K562 (cell line): Measurements from ENCODE around the gene SYTL2. TPM values are rescaled to one million over a fixed set of nuclear protein-coding genes. Genes with fewer than 3 reads are reported as not detected.

ENCODE experiments used
- CREB1 ChIP-seq, 2 experiments: sonication (generic) in 1 of 2; formaldehyde crosslinking in 1 of 2; IDR thresholded peaks; 2 replicates each; pipeline versions ENCODE4 v1.6.1 to v1.8.0; 2012 to 2022; ENCODE audit warnings: inconsistent platforms in 1 of 2, mild to moderate bottlenecking in 1 of 2, missing genetic modification reagents in 1 of 2, moderate library complexity in 1 of 2
- DIDO1 ChIP-seq: fragments of 450-650 bp; IDR thresholded peaks from 2 replicates; pipeline ENCODE4 v1.6.1; 2016; ENCODE audit warnings: low read depth, missing biosample characterization, missing genetic modification characterization
- HOXB6 ChIP-seq: fragments of 250-450 bp; sonication (Bioruptor Pico); IDR thresholded peaks from 2 replicates; pipeline ENCODE4 v1.5.1; 2022; ENCODE audit warnings: mild to moderate bottlenecking, borderline replicate concordance
- MBD2 ChIP-seq: sonication (generic); IDR thresholded peaks from 2 replicates; pipeline ENCODE4 v1.6.1; 2016; ENCODE audit warnings: low read depth, borderline replicate concordance
- NRF1 ChIP-seq, 2 experiments: fragments of 450-650 bp; IDR thresholded peaks in 1 of 2; conservative IDR thresholded peaks in 1 of 2; 2 replicates each; pipeline ENCODE4 v1.6.1; 2014; ENCODE audit warnings: mild to moderate bottlenecking in 2 of 2
- PHB2 ChIP-seq: fragments of 450-650 bp; IDR thresholded peaks from 2 replicates; pipeline ENCODE4 v1.6.1; 2017; ENCODE audit warnings: low read depth
- RBM15 ChIP-seq: fragments of 200-400 bp; formaldehyde crosslinking; IDR thresholded peaks from 2 replicates; pipeline ENCODE4 v1.6.1; 2018; ENCODE audit warnings: mild to moderate bottlenecking, low read length, moderate library complexity; ENCODE audit not compliant: insufficient read depth
- TAF1 ChIP-seq: IDR thresholded peaks from 2 replicates; pipeline ENCODE4 v1.6.1; 2011; ENCODE audit warnings: mild to moderate bottlenecking, low read length, moderate library complexity; ENCODE audit not compliant: insufficient read depth, control insufficient read depth, severe bottlenecking; ENCODE audit errors: extremely low read depth
- TAF7 ChIP-seq: fragments of 450-650 bp; IDR thresholded peaks from 2 replicates; pipeline ENCODE4 v1.6.1; 2016; ENCODE audit warnings: missing genetic modification characterization, missing compliant biosample characterization
- TAF9B ChIP-seq: fragments of 450-650 bp; IDR thresholded peaks from 2 replicates; pipeline ENCODE4 v1.6.1; 2018; ENCODE audit warnings: mild to moderate bottlenecking; ENCODE audit not compliant: partially characterized antibody
- TBL1XR1 ChIP-seq, 2 experiments: IDR thresholded peaks; 2 replicates each; pipeline ENCODE4 v1.6.1; 2012; ENCODE audit warnings: improper control_type of control experiment in 2 of 2, low read length in 2 of 2, mild to moderate bottlenecking in 1 of 2
- ZNF165 ChIP-seq: fragments of 250-450 bp; sonication (Bioruptor Pico); IDR thresholded peaks from 2 replicates; pipeline ENCODE4 v1.4.0; 2020; ENCODE audit warnings: borderline replicate concordance
- ZNF41 ChIP-seq: fragments of 250-450 bp; sonication (Bioruptor Pico); conservative IDR thresholded peaks from 2 replicates; pipeline ENCODE4 v1.4.0; 2020; ENCODE audit warnings: mild to moderate bottlenecking
- ZNF445 ChIP-seq: fragments of 250-450 bp; sonication (Bioruptor Pico); IDR thresholded peaks from 2 replicates; pipeline ENCODE4 v1.4.0; 2020; ENCODE audit warnings: low read depth, mild to moderate bottlenecking, moderate library complexity
- ZNF584 ChIP-seq: fragments of 200-800 bp; sonication (Bioruptor generic); IDR thresholded peaks from 2 replicates; pipeline ENCODE4 v1.6.1; 2016; ENCODE audit warnings: low read depth, mild to moderate bottlenecking, missing genetic modification characterization, missing compliant biosample characterization
- ZNF589 ChIP-seq: fragments of 200-800 bp; sonication (Bioruptor generic); IDR thresholded peaks from 2 replicates; pipeline ENCODE4 v1.6.1; 2016; ENCODE audit warnings: low read depth, missing genetic modification characterization, missing compliant biosample characterization
- ZNF764 ChIP-seq: fragments of 250-450 bp; sonication (Bioruptor Pico); IDR thresholded peaks from 2 replicates; pipeline ENCODE4 v1.4.0; 2020; ENCODE audit warnings: low read depth, mild to moderate bottlenecking, moderate library complexity
- polyA plus RNA-seq, 8 experiments: library from polyadenylated mRNA; depleted of rRNA in 4 of 8; stranded (reverse) in 5 of 8; unstranded in 3 of 8; fragments of >200 nt; fragmentation: Nextera tagmentation in 2 of 8; fragmentation: Illumina TruSeq in 1 of 8; extraction: Ambion mirVana in 2 of 8; extraction: Trizol in 1 of 8; gene quantifications; 2 replicates each; pipeline versions ENCODE4 v1.2.1 to v1.2.3, GENCODE V29; 2011 to 2014; ENCODE audit warnings: inconsistent platforms in 1 of 8, missing spikeins in 1 of 8
- total RNA-seq, 7 experiments: library from RNA; depleted of rRNA in 6 of 7; stranded (reverse); fragments of >200 nt in 6 of 7; fragmentation: Illumina TruSeq in 2 of 7; extraction: Trizol in 2 of 7; gene quantifications; 2 replicates each; pipeline versions ENCODE4 v1.2.1 to v1.2.3, GENCODE V29; 2011 to 2021; ENCODE audit warnings: low replicate concordance in 1 of 7
- TF ChIP-seq, protein P1 (sequence below): IDR thresholded peaks from 2 replicates; pipeline ENCODE4 v1.6.1; 2012; ENCODE audit warnings: low read depth, low read length, improper control_type of control experiment, borderline replicate concordance
- TF ChIP-seq, protein P2 (sequence below): fragments of 450-650 bp; IDR thresholded peaks from 2 replicates; pipeline ENCODE4 v1.7.1; 2018; ENCODE audit warnings: mild to moderate bottlenecking, low read depth; ENCODE audit not compliant: partially characterized antibody
- TF ChIP-seq, protein P3 (sequence below): IDR thresholded peaks from 2 replicates; pipeline ENCODE4 v1.6.1; 2016; ENCODE audit warnings: missing genetic modification characterization, missing compliant biosample characterization

SYTL2 gene
- total and polyA plus RNA-seq, 9 of the 15 experiments (the other 6 are each of a cell fraction or from before 2014, with no cell fraction given): 0.05 to 0.57 (median 0.35) TPM

DNA sequence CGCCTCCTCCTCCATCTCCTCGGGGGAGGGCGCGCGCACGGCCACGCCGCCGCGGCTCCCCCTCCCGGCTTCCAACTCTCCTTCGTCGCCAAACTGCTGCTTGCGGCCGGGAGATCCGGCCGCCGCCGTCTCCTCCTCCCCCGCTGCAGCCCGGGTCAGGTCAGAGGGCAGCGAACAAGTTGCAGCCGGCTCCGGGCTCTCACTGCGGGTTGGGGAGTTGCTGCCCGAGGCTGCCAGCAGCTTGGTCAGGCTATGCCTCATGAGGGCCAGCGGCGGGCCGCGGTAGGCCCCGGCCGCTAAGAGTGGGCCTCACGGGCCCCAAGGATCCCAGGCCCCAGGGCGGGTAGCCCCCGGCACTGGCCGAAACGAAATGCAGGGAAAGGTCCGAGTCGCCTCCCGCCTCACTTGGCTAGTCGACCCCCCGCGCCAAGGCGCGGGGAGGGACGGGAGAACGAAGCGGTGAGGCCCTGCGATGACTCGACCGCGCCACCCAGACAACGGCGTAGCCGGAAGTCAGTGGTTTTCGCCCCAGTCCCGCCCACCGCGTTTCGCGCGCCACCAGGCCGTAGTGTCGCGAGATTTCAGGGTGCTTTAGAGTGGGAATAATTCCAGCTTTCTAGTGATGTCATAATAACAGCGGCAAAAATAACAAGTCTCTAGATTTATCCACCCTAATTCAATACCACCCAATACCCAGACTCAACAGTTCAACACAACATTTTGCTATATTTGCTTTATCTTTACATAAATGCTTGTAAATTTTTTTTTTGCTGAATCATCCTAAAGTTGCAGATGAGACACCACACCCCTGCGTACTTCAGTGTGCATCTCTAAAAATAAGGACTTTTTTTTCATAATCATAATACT is 146.1 kb downstream of the SYTL2 start, which contains the start of gene CREBZF (continued):
- TF ChIP-seq, protein P1, sequence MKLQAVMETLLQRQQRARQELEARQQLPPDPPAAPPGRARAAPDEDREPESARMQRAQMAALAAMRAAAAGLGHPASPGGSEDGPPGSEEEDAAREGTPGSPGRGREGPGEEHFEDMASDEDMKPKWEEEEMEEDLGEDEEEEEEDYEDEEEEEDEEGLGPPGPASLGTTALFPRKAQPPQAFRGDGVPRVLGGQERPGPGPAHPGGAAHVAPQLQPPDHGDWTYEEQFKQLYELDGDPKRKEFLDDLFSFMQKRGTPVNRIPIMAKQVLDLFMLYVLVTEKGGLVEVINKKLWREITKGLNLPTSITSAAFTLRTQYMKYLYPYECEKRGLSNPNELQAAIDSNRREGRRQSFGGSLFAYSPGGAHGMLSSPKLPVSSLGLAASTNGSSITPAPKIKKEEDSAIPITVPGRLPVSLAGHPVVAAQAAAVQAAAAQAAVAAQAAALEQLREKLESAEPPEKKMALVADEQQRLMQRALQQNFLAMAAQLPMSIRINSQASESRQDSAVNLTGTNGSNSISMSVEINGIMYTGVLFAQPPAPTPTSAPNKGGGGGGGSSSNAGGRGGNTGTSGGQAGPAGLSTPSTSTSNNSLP: no peak
- TF ChIP-seq RBM15 (no peak), NRF1 (conservative IDR thresholded peaks at IDR 0.05 in 1 of 2, IDR thresholded peaks at IDR 0.05 in 1 of 2) (peak; percentile 60 to 65), TBL1XR1 (IDR thresholded peaks at IDR 0.05; ENCODE audit: low read length in 2 of 2) (no peak; a peak in 1 of 4 replicates), TAF1 (peak; percentile 69), TAF7 (tag) (peak; percentile 65; the same call in 1 of the 2 replicates), ZNF165 (CRISPR knock-in tag) (no peak), MBD2 (peak; percentile 77), TAF9B (peak; percentile 74), ZNF41 (CRISPR knock-in tag) (no peak), ZNF584 (CRISPR knock-in tag) (peak; percentile 56; the same call in 1 of the 2 replicates), ZNF445 (no peak), CREB1 (IDR thresholded peaks at IDR 0.05) (peak; percentile 55; the same call in 1 of the 2 replicates), CREB1 (CRISPR knock-in tag; IDR thresholded peaks at IDR 0.05) (no peak), PHB2 (no peak), ZNF764 (CRISPR knock-in tag) (no peak), DIDO1 (tag) (no peak), HOXB6 (CRISPR knock-in tag) (no peak), ZNF589 (CRISPR knock-in tag) (no peak)
- TF ChIP-seq, protein P2, sequence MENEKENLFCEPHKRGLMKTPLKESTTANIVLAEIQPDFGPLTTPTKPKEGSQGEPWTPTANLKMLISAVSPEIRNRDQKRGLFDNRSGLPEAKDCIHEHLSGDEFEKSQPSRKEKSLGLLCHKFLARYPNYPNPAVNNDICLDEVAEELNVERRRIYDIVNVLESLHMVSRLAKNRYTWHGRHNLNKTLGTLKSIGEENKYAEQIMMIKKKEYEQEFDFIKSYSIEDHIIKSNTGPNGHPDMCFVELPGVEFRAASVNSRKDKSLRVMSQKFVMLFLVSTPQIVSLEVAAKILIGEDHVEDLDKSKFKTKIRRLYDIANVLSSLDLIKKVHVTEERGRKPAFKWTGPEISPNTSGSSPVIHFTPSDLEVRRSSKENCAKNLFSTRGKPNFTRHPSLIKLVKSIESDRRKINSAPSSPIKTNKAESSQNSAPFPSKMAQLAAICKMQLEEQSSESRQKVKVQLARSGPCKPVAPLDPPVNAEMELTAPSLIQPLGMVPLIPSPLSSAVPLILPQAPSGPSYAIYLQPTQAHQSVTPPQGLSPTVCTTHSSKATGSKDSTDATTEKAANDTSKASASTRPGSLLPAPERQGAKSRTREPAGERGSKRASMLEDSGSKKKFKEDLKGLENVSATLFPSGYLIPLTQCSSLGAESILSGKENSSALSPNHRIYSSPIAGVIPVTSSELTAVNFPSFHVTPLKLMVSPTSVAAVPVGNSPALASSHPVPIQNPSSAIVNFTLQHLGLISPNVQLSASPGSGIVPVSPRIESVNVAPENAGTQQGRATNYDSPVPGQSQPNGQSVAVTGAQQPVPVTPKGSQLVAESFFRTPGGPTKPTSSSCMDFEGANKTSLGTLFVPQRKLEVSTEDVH: peak; percentile 81
- TF ChIP-seq, protein P3, sequence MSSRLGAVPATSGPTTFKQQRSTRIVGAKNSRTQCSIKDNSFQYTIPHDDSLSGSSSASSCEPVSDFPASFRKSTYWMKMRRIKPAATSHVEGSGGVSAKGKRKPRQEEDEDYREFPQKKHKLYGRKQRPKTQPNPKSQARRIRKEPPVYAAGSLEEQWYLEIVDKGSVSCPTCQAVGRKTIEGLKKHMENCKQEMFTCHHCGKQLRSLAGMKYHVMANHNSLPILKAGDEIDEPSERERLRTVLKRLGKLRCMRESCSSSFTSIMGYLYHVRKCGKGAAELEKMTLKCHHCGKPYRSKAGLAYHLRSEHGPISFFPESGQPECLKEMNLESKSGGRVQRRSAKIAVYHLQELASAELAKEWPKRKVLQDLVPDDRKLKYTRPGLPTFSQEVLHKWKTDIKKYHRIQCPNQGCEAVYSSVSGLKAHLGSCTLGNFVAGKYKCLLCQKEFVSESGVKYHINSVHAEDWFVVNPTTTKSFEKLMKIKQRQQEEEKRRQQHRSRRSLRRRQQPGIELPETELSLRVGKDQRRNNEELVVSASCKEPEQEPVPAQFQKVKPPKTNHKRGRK: no peak
